Activated CD8-positive, alpha-beta T cell treated with anti-CD3 and anti-CD28 coated beads for 36 hours (primary cell): ENCODE results near the gene SHC1. TPM values are rescaled to one million over a fixed set of nuclear protein-coding genes. Genes with fewer than 3 reads are reported as not detected.

ENCODE experiments used
- ATAC-seq: fragments of 200-7000 bp; cut with Tn5 transposase; one replicate; pipeline ENCODE4 v1.10.0; 2021; ENCODE audit warnings: mild to moderate bottlenecking, moderate library complexity
- CTCF ChIA-PET: fragments of 350-600 bp; sonication (Branson Sonifier 250); formaldehyde crosslinking; loops from one replicate; lab custom pipeline; 2021; ENCODE audit warnings: antibody characterized with exemption; lab: Charles Lee
- POLR2A ChIA-PET: fragments of 350-600 bp; sonication (Branson Sonifier 250); formaldehyde crosslinking; loops from one replicate; lab custom pipeline; 2021; ENCODE audit warnings: antibody characterized with exemption; lab: Charles Lee
- DNase-seq: peaks from one replicate; pipeline ENCODE4 v3.0.0-alpha.2; 2020
- H3K27ac Mint-ChIP-seq: one replicate; pipeline ENCODE4 v1.8.0; 2021; ENCODE audit warnings: mild to moderate bottlenecking, mixed read lengths
- H3K27me3 Mint-ChIP-seq: one replicate; pipeline ENCODE4 v1.8.0; 2021; ENCODE audit warnings: mixed read lengths
- H3K36me3 Mint-ChIP-seq: one replicate; pipeline ENCODE4 v1.8.0; 2021; ENCODE audit warnings: low read depth, mixed read lengths
- H3K4me1 Mint-ChIP-seq: one replicate; pipeline ENCODE4 v1.8.0; 2021; ENCODE audit warnings: low read depth, mixed read lengths
- H3K4me3 Mint-ChIP-seq: one replicate; pipeline ENCODE4 v1.8.0; 2021; ENCODE audit warnings: mild to moderate bottlenecking, moderate library complexity, mixed read lengths
- H3K9me3 Mint-ChIP-seq: one replicate; pipeline ENCODE4 v1.8.0; 2021; ENCODE audit warnings: mixed read lengths
- intact Hi-C: fragments of 100-400 bp; cut with micrococcal nuclease; formaldehyde crosslinking; loops from one replicate; pipeline ENCODE4 v1.10.0; 2022
- total RNA-seq, 2 experiments: library from RNA; stranded (reverse); gene quantifications; one replicate each; pipeline ENCODE4 v1.2.3, GENCODE V29; 2021
- TF ChIP-seq, protein P1 (sequence below): fragments of 200-600 bp; IDR thresholded peaks from one replicate; pipeline ENCODE4 v1.8.0; 2022; ENCODE audit warnings: antibody characterized with exemption, mild to moderate bottlenecking

SHC1 gene, protein sequence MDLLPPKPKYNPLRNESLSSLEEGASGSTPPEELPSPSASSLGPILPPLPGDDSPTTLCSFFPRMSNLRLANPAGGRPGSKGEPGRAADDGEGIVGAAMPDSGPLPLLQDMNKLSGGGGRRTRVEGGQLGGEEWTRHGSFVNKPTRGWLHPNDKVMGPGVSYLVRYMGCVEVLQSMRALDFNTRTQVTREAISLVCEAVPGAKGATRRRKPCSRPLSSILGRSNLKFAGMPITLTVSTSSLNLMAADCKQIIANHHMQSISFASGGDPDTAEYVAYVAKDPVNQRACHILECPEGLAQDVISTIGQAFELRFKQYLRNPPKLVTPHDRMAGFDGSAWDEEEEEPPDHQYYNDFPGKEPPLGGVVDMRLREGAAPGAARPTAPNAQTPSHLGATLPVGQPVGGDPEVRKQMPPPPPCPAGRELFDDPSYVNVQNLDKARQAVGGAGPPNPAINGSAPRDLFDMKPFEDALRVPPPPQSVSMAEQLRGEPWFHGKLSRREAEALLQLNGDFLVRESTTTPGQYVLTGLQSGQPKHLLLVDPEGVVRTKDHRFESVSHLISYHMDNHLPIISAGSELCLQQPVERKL
- 10 to 100 TPM; 32.3 to 34.2 TPM for total RNA-seq

- no peaks in the 10 kb centered on the region for H3K27me3 Mint-ChIP-seq
- no peak within 1 kb of the TSS for H3K4me3 Mint-ChIP-seq
- peaks cover 27% of the 10 kb centered on the region for H3K4me1 Mint-ChIP-seq
- peaks cover 14% of the 10 kb centered on the region for H3K36me3 Mint-ChIP-seq
- ChIA-PET CTCF (interaction anchor here (0.9 to 6.5 kb wide), 12 partner anchors 9 to 91 kb away, joined by 3 to 34 read pairs (median 4); partner anchors contain the start of genes ADAM15, PBXIP1, PMVK and PYGO2), POLR2A (interaction anchor here (0.7 to 6.9 kb wide), 5 partner anchors 9 to 29 kb away, joined by 3 to 55 read pairs (median 11); partner anchors contain the start of genes FLAD1, PBXIP1 and PYGO2)
- no peak for ATAC-seq
- intact Hi-C loops, result loop anchor here (5.0 kb wide), 2 partner anchors 47 to 92 kb away; partner anchors contain the start of gene EFNA4
- peak within 1 kb of the TSS; percentile 86 for H3K27ac Mint-ChIP-seq
- peak; percentile 54 for DNase-seq
- no peaks in the 10 kb centered on the region for H3K9me3 Mint-ChIP-seq
- TF ChIP-seq, protein P1, sequence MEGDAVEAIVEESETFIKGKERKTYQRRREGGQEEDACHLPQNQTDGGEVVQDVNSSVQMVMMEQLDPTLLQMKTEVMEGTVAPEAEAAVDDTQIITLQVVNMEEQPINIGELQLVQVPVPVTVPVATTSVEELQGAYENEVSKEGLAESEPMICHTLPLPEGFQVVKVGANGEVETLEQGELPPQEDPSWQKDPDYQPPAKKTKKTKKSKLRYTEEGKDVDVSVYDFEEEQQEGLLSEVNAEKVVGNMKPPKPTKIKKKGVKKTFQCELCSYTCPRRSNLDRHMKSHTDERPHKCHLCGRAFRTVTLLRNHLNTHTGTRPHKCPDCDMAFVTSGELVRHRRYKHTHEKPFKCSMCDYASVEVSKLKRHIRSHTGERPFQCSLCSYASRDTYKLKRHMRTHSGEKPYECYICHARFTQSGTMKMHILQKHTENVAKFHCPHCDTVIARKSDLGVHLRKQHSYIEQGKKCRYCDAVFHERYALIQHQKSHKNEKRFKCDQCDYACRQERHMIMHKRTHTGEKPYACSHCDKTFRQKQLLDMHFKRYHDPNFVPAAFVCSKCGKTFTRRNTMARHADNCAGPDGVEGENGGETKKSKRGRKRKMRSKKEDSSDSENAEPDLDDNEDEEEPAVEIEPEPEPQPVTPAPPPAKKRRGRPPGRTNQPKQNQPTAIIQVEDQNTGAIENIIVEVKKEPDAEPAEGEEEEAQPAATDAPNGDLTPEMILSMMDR, result no peak
Observed at GRCh38 chr1:154970631-154971340, at the start of gene SHC1. SHC1 (minus strand) TSS chr1:154970747; CDS start chr1:154970526, 221 bp downstream.

- CTCF ChIA-PET, result interaction anchor here (0.6 to 7.6 kb wide), 12 partner anchors 9 to 174 kb away, joined by 3 to 77 read pairs (median 4); partner anchors contain the start of genes FLAD1, KRTCAP2, LENEP and PYGO2
- peaks cover 8% of the 10 kb centered on the region for H3K36me3 Mint-ChIP-seq
- POLR2A ChIA-PET, result interaction anchor here (0.7 to 1.0 kb wide), 2 partner anchors 25 to 154 kb away, joined by 3 read pairs; partner anchors contain the start of gene KRTCAP2
- intact Hi-C loops, result loop anchor here (5.0 kb wide), 1 partner anchor 47 kb away; the partner anchor contains the start of genes CKS1B and SHC1
- peaks cover 29% of the 10 kb centered on the region for H3K4me1 Mint-ChIP-seq
- ATAC-seq, result no peak
- peaks cover 4% of the 10 kb centered on the region for H3K27me3 Mint-ChIP-seq
- no peaks in the 10 kb centered on the region for H3K9me3 Mint-ChIP-seq
- no peak overlapping the region for H3K4me3 Mint-ChIP-seq
- H3K27ac Mint-ChIP-seq, result no peak overlapping the region
- DNase-seq, result no peak
- TF ChIP-seq, protein P1, result no peak
Observed at GRCh38 chr1:155019377-155020245, 49.1 kb upstream of the SHC1 start.

DNA sequence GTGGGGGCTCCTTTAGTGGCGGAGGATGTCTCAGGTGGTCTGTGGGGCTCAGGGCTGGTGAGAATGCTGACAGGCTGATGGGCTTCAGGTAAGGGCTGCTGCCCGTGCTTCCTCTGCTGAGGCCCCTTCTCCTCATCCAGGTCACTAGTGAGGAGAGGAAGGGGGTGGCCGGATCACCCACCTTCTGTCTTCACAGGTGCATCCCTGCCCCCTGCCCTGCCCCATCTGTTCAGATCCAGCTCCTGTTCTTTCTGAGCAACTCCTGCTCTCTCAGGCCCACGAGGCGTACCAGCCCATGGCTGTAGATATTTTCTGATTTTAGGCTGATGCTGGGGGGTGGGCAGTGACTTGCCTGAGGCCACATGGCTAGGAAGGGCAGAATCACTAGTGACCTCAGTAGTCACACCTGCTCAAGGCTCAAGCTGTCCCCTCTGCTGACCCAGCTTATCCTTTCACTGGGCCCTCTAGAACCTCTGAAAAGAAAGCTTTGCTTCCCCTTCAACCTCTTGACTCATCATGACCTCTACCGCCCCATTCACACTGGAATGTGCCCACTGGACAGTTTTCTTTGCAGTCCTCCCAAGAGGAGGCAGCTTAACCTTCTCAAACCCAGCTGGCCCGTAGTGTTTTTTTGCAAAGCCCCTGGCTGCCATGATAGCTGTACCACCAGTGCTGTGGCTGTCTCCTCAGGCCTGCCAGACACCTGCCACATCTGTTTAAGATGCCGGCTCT lies 48.2 kb upstream of the SHC1 start:
- Mint-ChIP-seq H3K9me3 (no peaks in the 10 kb centered on the region), H3K4me1 (peaks cover 37% of the 10 kb centered on the region), H3K36me3 (peaks cover 8% of the 10 kb centered on the region), H3K4me3 (no peak overlapping the region), H3K27me3 (peaks cover 4% of the 10 kb centered on the region), H3K27ac (no peak overlapping the region)
- ChIA-PET CTCF (interaction anchor here (0.9 to 7.6 kb wide), 14 partner anchors 8 to 175 kb away, joined by 3 to 77 read pairs (median 10); partner anchors contain the start of genes FLAD1, KRTCAP2, LENEP and PBXIP1), POLR2A (interaction anchor here (0.7 to 4.3 kb wide), 5 partner anchors 11 to 36 kb away, joined by 3 to 29 read pairs (median 13); partner anchors contain the start of genes ADAM15 and FLAD1)
- intact Hi-C loops, result loop anchor here (5.0 kb wide), 1 partner anchor 46 kb away; the partner anchor contains the start of genes CKS1B and SHC1
- TF ChIP-seq, protein P1, result no peak
- ATAC-seq, result no peak
- DNase-seq, result no peak
